ENCODE data around the gene GRIN2B. TPM values are rescaled to one million over a fixed set of nuclear protein-coding genes. Genes with fewer than 3 reads are reported as not detected.

The GRIN2B gene
- under 1 TPM in 10 of 12 donors, not detected in 2; 0.03 to 0.85 (median 0.06) TPM for polyA plus RNA-seq (ENCODE audit: insufficient read length in 12 of 12)
- long read RNA-seq, donor 1 = 0 reads
- long read RNA-seq, donor 2 = 0 reads
- long read RNA-seq, donor 3 = 0 reads
- long read RNA-seq, donor 4 = 0 reads
- long read RNA-seq, donor 5 = 0 reads
- long read RNA-seq, donor 6 = 0 reads
- long read RNA-seq, donor 7 = 0 reads
- long read RNA-seq, donor 8 = 0 reads
- long read RNA-seq, donor 9 = 0 reads
- long read RNA-seq, donor 10 = 0 reads
- long read RNA-seq, donor 11 = 0 reads

DNA sequence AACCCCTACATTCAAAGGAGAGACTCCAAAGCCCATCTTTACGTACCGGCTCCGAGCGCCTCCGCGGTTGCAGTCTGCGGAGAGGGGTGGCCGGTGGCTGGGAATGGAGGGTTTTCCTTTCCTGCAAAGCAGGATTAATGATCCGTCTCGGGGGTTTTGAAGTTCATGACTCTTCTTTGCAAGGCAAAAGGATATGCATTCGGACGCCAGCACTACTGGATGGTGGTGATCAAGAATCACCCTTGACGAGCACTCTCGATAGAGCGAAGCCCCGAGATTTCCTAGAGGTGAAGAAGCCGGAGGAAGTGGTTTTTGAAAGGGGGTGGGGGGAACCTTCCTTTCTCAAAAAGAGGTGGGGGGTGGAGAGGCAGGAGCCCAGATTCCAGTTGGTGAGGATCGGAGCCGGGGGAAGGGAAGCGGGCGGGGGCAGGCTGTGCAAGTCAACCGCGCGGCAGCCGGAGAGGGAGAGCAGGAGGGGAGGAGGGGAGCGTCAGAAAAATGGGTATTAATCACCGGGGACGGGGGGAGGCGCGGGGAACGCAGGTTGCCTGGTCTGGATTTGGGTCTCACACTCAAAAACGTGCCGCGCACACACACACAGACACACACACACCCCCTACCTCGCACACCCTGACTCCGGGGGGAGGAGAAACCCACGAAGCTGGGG is at the start of gene GRIN2B:
Gene GRIN2B, minus strand, starts transcription at position 307 of the 667 bp plus-strand sequence. CDS start 115,394 bp downstream, outside the sequence.
- DNase-seq = no peak

DNA sequence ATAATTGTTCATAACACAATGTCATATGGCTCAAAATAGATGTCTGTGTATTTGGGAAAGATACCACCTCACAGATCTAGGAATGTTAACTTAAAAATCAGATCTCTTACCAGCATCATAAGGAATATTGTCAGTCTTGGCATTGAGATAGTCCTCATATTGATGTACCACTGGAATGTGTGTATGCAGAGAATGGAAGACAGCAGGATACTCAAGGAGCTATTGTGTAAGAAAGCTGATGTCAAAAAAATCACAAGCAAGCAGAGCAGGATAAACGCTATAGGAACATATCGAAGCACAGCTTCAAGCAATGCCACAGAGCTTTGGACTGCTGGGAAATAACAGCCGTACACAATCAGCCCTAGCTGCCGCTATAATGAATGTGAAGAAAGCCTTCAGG is 45.1 kb upstream of the GRIN2B start:
- no peak for DNase-seq

DNA sequence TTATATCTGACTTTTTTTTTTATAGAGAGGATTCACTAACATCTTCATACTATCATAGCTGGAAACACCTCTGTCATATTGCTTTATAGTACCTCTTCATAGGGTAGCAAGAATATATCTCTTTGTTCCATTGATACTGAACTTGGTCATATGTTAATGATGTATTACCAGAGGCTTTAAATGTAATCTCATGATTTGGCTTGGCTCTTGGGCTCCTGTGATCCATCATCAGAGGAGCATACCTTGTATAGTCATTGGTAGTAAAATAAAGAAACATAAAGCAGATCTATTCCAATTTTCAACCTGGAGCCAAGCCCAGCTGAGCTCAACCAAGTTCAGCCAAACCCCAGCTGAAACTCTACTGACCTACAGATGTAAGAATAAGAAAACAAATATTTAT is 43.2 kb upstream of the GRIN2B start:
- no peak for DNase-seq

DNA sequence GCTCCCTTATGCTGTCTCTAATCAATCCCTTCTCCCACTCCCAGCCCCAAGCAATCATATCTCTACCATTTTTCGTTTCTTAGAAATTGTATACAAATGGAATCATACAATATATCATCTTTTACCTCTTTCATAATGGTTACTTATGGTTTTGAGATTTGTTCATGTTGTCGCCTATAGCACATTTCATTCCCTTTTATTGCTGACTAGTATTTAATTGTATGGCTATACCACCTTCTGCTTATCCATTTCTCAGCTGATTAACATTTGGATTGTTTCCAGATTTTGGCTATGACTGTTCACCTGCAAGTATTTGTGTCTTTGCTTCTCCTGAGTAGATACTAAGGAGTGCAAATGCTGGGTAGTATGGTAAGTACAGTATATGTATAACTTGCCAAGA is 36.7 kb upstream of the GRIN2B start:
- DNase-seq = no peak

DNA sequence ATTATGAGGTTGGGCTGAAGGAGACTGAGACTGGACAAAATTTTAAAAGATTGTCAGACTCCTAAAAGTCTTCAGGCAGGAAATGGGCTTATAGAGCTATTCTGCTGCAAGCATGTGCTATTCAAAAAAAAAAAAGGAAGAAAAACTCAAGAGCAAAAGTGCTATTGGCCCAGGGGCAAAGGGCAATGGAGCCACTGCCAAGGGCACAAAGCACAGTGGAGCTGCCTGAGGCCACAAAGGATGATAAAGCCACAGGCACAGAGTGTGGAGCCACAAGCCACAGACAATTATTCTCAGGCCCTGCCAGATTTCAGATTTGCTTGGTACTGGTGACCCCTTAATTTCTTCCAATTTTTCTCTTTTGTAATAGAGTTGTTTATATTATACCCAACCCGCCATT is 29.6 kb upstream of the GRIN2B start:
- no peak for DNase-seq

DNA sequence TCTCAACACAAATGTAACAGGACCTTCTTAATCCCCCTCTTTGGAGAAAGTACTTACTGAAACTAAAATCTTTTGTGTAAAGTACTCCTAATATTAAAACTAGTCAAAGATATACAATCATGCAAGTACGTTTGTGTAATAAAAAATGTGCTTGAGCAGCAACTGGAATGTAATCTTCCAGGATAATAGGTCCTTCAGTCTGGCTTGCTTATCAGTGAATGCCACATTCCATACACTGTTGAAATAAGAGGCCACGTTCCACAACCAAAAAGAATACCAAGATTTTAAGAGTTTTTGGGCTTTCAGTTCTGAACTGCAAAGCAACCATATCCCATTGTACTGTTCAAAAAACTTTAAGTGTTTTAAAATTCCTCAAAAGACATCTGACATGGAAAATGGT is 26.2 kb upstream of the GRIN2B start:
- no peak for DNase-seq

DNA sequence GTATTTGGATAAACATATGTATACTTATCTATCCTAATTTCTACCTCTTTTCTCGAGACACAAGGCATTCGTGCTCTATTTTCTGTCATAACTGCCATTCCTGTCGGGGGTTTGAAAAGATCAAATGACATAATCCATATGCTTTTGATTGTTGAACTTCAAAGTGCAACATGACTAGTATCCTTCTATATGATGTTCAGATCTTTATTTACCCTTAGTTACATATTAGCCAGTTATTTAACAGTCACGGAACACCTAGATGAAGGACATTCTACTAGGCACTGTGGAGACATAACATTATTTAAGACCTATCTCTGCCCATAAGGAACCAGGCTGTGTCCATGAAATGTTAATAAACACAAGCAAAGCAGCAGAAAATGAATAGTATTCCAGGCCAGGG is 11.2 kb upstream of the GRIN2B start:
- no peak for DNase-seq

DNA sequence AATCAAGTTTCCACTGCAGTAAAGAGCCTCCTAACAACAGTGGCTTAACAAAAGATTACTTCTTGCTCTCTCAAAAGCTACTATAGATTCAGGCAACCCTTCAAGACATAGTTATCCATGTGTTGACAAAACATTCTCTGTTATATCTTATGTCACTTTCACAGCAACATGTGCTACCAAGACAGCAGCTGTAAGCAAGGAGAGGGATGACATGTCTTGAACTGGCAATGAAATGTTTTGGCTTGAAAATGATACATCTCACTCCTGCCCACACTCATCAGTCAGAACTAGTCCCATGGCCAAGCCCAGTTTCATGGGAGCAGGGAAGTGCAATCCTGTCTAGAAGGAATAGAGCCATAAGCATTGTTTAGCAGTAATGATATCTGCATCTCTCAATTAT is 10.7 kb upstream of the GRIN2B start:
- DNase-seq = no peak

DNA sequence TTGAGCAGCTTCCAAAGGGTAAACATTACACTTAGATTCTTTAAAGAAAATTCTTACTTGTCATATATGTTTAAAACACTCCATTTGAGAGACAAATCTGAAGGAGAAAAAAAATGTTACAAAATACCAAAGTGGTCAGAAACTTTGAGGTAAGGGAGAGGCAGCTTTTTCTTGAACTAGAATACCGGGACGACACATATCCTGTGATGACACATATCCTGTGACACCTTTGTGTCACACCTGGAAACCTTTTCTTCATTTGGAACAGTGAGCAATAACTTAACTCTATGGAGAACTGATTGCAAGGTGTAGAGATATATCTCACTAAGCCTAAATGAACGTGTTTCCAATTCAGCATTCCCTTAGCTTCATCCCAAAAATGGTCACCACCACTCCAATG is 4.6 kb upstream of the GRIN2B start:
- no peak for DNase-seq

DNA sequence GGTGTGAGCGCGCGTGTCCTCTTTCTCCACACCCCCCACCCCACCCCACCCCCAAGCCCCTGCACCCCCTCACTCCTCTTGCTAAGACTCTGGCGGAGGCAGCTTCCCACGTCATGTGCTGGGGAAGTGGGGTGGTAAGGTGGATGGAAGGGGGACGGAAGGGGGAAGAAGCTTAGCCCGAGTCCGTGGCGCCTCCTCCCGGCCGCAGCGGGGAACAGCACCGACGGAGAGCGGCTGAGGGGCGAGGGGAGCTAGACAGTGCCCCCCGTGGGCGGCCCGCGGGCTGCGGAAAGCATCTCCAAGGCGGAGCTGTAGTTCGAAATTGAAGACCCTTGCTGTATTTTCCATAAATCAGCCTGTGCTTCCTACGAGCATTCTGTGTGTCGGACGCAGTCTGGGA is 588 bp upstream of the GRIN2B start:
- DNase-seq = no peak

DNA sequence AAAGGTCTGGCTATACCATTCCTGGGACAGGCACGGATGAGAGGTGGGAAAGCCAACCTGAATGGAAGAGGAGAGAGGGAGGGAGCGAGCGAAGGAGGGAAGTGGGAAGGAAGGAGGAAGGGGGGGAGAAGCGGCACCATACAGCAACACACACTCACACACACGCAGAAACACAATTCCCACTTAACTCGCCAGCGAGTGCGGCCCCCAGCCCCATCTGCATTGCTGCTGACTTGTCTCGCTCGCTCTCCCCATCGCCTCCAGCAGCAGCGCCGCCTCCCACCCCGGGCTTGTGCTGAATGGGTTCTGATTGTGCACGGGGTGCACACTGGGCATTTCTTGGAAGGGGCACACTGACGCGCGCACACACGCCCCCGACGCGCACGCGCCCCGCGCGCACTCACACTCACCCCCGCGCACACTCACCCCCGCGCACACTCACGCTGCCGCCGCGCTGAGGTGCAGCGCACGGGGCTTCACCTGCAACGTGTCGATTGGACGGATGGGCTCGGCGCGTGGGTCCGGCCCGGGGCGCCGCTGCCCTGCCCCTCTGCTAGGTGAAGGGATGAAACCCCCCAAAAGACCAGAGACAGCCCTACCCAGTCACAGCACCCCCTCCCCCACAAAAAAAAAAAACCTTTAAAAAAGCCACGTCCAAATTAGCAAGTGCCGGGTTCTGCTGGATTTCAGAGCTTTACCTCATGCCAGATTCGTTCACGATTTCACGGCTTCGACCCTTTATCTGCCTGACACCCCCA is 685 bp downstream of the GRIN2B start:
- DNase-seq = no peak

DNA sequence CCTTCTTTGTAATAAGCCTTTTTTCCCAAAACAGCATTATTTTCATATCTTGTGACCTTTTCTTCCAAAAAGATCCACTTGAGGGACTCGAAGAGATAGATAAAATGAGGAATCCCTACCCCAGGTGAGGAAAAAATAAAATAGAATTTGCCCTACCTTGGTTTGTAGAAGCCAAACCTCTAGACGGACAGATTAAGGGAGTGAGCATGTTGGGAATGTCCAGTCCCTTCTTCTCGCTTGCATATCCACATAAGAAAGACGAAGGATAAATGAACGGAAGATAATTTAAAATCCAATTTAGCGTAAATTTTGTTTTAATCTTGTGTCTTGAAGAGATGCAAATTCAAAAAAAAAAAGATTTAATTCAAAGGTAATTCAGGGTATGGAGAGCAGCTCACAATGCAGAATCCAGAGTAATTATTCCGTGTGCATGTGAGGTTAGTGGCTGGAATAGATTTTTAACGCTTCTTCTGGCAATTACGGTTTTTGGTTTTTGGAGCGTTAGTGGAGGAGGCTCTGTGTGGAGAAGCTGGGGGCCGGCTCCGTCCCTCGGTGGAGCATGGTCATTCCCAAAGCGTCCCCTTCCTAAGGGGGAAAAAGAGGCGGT is 1.5 kb downstream of the GRIN2B start:
- no peak for DNase-seq

DNA sequence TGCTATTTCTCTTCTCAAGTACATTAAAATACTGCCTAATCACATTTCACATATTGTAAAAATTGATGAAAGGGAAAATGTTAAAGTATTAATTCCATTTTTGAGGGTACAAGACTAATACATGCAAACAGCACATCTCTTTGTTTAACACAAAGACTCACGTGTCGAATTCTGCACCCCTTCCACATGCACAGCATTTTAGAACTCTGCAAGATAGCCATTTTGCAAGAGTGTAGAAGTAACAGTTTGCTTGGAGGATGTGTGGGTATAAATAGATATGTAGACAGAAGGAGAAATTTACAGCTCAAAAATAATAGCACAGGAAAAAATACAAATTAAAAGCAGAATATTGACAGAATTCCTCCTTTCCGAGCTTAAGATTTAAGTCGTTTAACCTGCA is 2.5 kb downstream of the GRIN2B start:
- no peak for DNase-seq

DNA sequence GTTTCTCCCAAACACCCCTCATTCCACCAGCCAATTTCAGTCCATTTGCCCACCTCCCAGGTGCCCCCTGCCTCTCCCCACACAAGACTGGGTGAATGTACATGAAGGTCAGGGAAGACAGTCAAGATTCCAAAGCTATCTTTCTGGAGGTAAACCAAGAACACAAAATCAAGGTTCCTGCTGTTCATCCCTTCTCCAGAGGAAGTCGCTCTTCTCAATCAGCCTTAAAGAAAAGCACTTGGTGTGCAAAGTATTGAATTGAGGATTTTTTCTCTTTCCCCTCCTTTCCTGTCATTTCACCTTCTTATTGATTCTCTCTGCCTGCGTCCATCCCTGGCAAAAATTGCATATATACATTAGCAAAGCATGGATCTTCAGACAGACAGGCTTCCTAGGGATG is 4.5 kb downstream of the GRIN2B start:
- no peak for DNase-seq

DNA sequence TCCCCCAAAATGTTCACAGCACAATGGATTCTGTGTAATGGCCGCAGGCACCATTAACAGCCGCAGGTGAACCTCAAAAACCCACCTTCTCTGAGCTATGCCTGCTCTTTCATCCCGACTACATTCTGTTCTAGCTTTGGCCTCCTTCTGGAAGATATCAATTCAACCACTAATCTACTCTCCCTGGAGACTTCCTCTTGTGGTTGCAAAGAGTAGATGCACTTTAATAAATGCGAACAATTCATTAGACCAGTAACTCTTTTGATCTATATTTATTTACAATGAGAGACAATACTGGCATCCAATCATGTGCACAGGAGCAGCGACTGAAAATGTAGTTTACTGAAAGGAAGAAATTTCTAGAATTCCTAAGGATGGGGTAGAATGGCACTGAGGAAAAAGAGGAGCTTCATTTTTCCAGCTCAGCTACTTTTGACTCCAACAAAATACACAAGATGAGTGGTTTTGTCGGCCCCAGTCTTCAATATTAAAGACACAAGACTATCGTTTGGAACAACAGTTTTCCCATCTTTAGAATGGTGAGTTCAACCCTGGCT is 5.3 kb downstream of the GRIN2B start:
- DNase-seq = no peak

DNA sequence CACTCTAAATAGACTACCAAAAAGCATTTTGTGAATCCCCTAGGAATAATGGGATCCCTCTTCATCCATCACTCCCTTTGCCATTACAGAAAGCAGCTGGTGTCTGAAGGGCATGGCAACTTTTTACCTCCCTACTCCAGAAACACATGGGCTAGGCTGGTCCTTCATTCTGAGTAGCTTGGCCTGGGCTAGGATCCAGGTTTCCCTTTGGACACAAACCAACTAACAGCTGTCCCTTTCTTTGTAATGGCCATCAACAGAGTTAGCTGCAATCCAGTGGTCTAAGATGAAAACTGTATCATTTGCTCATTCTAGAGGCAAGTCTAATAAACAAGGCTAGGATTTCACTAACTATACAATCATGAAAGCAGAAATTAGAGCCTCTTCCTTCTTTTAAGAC is 7.4 kb downstream of the GRIN2B start:
- peak; percentile 45 for DNase-seq

DNA sequence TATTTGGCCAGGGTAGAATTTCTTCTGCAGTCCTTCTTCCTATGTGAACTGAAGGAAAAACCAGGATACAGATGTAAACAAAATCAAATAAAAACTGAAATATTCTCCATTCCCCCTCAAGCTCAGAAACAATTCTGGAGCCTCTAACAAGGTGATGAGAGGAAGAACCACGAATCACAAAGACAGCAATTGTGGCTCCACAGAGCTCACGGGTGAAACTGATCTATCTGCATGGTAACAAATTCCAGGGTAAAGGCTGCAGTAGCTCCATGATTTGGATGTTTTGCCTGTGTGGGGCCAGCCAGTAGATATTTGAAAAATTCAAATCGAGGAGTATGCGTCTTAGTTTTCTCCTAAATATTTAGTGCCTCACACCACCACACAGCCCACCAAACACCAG is 10.6 kb downstream of the GRIN2B start:
- DNase-seq = no peak

DNA sequence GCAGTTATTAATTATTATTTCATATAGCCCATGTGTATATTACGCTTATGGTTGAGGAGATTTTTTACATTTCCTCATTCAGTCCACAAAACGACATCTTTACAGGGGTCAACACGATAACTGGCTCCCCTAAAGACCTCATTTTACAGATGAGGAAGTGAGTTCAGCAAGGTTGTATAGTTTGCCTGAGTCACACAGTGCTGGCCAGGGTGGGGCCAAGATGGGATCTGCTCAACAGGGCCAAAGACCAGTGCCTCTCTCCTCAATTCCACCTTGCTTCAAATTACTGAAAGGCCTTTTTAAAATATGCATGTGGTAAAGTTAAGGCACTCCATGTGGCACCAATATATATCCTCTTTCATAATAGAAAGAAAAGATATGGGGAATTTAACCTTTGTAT is 13.1 kb downstream of the GRIN2B start:
- no peak for DNase-seq

DNA sequence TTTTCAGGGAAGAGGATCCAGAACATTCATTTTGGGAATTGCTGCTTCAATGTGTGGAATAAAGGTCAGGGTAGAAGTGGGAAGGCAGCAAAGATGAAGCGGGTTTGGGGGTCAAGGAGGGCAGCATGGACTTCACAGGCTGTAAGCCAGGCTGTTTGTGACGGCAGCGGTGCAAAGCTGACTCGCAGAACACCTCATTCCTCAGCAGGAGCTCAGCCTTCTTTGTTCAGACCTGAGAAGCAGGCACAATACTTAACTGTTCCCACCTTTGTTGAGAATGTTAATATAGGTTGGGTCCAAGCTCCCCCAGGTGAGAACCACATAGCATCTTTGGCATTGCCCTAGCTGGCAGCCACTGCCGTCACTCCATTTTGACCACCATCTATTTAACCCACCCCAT is 16.7 kb downstream of the GRIN2B start:
- DNase-seq = no peak

DNA sequence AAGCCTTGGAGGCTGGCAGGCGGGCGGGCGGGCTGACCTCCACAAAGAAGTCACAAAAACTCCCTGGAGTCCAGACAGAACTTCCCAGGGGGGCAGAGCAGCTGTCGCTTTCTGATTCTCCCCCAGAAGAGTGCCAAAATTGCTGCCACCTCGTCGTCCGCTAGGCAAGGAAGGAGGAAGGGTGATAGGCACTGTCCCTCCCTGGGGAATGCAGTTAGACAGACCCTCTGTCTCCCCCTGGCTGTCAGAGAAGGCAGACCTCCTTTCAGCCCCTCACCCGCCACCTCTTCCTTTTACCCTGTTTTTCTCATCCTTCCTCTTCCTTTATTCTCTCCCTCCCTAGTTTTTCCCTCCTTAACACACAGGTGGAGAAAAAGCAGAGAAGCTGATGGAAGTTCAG is 18.7 kb downstream of the GRIN2B start:
- DNase-seq = no peak

DNA sequence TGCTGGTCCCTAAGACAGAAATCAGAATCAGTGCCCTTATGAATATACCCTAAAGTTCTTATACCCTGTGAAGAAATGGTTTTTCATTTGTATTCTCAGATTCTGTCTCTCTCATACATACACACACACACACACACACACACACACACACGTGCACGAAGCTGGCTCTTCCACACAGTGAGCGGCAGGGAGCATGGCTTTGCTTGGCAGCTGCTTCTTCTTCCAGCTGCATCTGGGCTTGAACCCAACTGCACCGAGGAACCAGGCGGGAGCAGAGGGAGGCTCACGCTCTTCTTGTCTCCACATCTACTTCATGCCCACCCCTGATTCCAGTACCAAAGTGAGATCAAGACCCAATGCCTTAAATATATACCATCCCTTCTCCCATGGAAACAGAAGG is 19.4 kb downstream of the GRIN2B start:
- no peak for DNase-seq

DNA sequence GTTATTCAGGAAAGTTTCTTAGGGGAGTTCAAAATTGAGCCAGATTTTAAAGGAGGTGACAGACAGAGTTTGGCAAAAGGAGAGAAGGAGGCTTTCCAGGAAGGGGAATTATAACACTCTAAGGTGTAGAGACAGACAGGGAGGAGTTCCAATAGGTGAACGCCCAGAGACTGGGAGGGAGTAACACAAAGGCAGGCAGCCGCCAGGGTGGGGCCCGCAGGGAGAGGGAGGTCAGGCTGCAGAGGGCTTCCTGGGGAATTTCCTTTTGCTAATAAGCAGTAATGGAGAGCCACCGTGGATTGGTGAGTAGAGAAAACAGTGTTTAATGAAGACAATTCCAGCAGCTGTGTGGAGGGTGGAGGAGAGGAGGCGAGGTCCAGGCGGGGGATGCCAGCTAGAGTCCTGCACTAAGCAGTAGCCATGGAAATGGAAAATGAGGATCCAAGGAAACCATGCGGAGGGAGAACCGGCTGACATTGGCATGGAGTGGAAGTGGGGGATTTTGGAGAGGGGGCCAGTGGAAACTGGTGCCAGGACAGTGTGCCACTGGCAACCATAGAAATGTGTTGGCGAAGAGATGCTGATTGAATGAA is 22.2 kb downstream of the GRIN2B start:
- no peak for DNase-seq

Measured in muscle of arm (tissue), 14 donors.